ENCODE measurements around the gene LMF1. TPM values are rescaled to one million over a fixed set of nuclear protein-coding genes. Genes with fewer than 3 reads are reported as not detected.

Gene LMF1
- total RNA-seq, 1 experiment from 2014 or later = 12.8 TPM

DNA sequence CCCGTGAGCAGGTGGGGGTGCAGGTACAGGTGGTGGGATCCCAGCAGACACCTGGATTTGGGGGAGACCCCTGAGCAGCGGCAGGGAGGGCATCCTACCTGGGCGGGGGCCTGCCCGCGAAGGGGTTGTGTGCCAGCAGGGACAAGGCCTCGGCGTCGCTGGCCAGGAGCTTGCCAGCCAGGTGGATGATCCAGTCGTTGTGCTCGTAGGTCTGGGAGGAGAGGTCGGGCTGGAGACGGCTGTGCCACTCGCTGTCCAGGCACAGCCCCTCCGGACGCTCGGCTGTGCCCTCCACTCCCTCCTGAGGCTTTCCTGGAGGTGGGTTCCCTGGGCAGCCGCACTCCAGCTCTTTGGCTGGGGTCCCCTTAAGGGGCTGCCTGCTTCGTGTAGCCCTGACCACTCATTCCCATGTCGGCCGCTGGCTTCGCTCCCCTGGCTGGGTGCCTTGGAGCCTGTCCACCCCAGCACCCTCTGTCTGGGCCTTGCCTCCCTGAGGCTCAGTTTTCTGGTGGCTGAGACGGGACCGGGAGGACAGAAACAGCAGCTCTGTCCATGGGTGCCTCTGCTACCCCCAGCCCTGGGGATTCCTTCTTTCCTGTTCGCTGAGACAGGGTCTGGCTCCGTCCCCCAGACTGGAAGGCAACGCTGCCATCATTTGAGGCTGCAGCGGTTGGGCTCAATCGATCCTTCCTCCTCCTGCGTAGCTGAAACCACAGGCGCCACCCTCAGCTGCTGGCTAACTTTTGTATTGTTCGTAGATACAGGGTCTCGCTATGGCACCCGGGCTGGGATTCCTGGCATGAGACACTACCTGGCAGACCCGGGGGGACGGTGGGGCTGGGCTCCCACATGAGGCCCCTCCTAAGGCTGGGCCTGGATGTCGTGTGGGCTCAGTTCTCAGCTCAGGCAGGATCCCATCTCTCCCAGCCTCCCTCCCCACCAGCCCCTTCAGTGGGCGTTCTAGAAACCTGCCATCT lies 101.7 kb downstream of the LMF1 start:
- Histone ChIP-seq H3K27ac (ENCODE audit: low read depth, low read length) (no peak overlapping the region), H2AFZ (ENCODE audit: low read depth, low read length, poor library complexity, severe bottlenecking) (no peak overlapping the region), H3K9ac (ENCODE audit: low read length) (no peak overlapping the region), H3K27me3 (ENCODE audit: insufficient read depth, low read length) (no peaks in the 10 kb centered on the region), H4K20me1 (ENCODE audit: insufficient read depth) (no peaks in the 10 kb centered on the region), H3K4me3 (replicated peaks in 1 of 2; ENCODE audit: low read depth in 1 of 2, low read length in 2 of 2) (no peak overlapping the region), H3K4me2 (ENCODE audit: low read length) (no peak overlapping the region), H3K36me3 (ENCODE audit: control insufficient read depth in 1 of 2, insufficient read depth in 2 of 2, low read length in 2 of 2) (no peaks in the 10 kb centered on the region), H3K79me2 (ENCODE audit: insufficient read depth, low read length) (no peaks in the 10 kb centered on the region), H3K9me2 (ENCODE audit: insufficient read depth) (no peaks in the 10 kb centered on the region), H3K4me1 (ENCODE audit: control insufficient read depth in 1 of 2, insufficient read depth in 2 of 2, low read length in 2 of 2) (no peaks in the 10 kb centered on the region), H3K9me3 (ENCODE audit: control insufficient read depth in 1 of 2, insufficient read depth in 1 of 2, low read depth in 1 of 2, low read length in 2 of 2) (no peaks in the 10 kb centered on the region)
- ATAC-seq (no peak), DNase-seq (ENCODE audit: low read depth, low spot score) (no peak)
- RAD21 ChIA-PET (ENCODE audit: low non-redundant PET in 1 of 2, low total read pairs in 2 of 2, uncharacterized antibody in 2 of 2, unreplicated experiment in 2 of 2) = no interaction called here
- intact Hi-C loops (cut with micrococcal nuclease) = no loop called here
- CTCF ChIA-PET = no interaction called here
- no TSS peak for BruUV-seq (replicated peaks)
- TF ChIP-seq ZNF274 (IDR thresholded peaks at IDR 0.05; ENCODE audit: low read depth, low read length) = no peak
- POLR2A ChIA-PET = no interaction called here

GRCh38 chr16:868386-868755 lies 102.4 kb downstream of the LMF1 start:
- no peak overlapping the region for H3K9ac ChIP-seq (ENCODE audit: low read length)
- no peak overlapping the region for H3K4me3 ChIP-seq (replicated peaks in 1 of 2; ENCODE audit: low read depth in 1 of 2, low read length in 2 of 2)
- H3K27ac ChIP-seq (ENCODE audit: low read depth, low read length) = no peak overlapping the region
- no peaks in the 10 kb centered on the region for H3K4me1 ChIP-seq (ENCODE audit: control insufficient read depth in 1 of 2, insufficient read depth in 2 of 2, low read length in 2 of 2)
- no peaks in the 10 kb centered on the region for H4K20me1 ChIP-seq (ENCODE audit: insufficient read depth)
- DNase-seq (ENCODE audit: low read depth, low spot score) (no peak), ATAC-seq (no peak)
- intact Hi-C loops (cut with micrococcal nuclease) = no loop called here
- no peaks in the 10 kb centered on the region for H3K27me3 ChIP-seq (ENCODE audit: insufficient read depth, low read length)
- H3K9me3 ChIP-seq (ENCODE audit: control insufficient read depth in 1 of 2, insufficient read depth in 1 of 2, low read depth in 1 of 2, low read length in 2 of 2) = no peaks in the 10 kb centered on the region
- H3K9me2 ChIP-seq (ENCODE audit: insufficient read depth) = no peaks in the 10 kb centered on the region
- H3K36me3 ChIP-seq (ENCODE audit: control insufficient read depth in 1 of 2, insufficient read depth in 2 of 2, low read length in 2 of 2) = no peaks in the 10 kb centered on the region
- H3K4me2 ChIP-seq (ENCODE audit: low read length) = no peak overlapping the region
- CTCF ChIA-PET = no interaction called here
- no peak overlapping the region for H2AFZ ChIP-seq (ENCODE audit: low read depth, low read length, poor library complexity, severe bottlenecking)
- POLR2A ChIA-PET = no interaction called here
- RAD21 ChIA-PET (ENCODE audit: low non-redundant PET in 1 of 2, low total read pairs in 2 of 2, uncharacterized antibody in 2 of 2, unreplicated experiment in 2 of 2) = no interaction called here
- no TSS peak for BruUV-seq (replicated peaks)
- no peaks in the 10 kb centered on the region for H3K79me2 ChIP-seq (ENCODE audit: insufficient read depth, low read length)
- no peak for TF ChIP-seq EZH2 (IDR thresholded peaks at IDR 0.05)
- no peak for TF ChIP-seq RAD21 (IDR thresholded peaks at IDR 0.05; ENCODE audit: low read depth)
- TF ChIP-seq SIN3A (IDR thresholded peaks at IDR 0.05; ENCODE audit: low read depth) = no peak
- no peak for TF ChIP-seq SRF (IDR thresholded peaks at IDR 0.05; ENCODE audit: low read depth)
- TF ChIP-seq EGR1 (IDR thresholded peaks at IDR 0.05; ENCODE audit: low read depth) = no peak
- no peak for TF ChIP-seq CEBPB (IDR thresholded peaks at IDR 0.05; ENCODE audit: low read depth)
- TF ChIP-seq, protein P1, sequence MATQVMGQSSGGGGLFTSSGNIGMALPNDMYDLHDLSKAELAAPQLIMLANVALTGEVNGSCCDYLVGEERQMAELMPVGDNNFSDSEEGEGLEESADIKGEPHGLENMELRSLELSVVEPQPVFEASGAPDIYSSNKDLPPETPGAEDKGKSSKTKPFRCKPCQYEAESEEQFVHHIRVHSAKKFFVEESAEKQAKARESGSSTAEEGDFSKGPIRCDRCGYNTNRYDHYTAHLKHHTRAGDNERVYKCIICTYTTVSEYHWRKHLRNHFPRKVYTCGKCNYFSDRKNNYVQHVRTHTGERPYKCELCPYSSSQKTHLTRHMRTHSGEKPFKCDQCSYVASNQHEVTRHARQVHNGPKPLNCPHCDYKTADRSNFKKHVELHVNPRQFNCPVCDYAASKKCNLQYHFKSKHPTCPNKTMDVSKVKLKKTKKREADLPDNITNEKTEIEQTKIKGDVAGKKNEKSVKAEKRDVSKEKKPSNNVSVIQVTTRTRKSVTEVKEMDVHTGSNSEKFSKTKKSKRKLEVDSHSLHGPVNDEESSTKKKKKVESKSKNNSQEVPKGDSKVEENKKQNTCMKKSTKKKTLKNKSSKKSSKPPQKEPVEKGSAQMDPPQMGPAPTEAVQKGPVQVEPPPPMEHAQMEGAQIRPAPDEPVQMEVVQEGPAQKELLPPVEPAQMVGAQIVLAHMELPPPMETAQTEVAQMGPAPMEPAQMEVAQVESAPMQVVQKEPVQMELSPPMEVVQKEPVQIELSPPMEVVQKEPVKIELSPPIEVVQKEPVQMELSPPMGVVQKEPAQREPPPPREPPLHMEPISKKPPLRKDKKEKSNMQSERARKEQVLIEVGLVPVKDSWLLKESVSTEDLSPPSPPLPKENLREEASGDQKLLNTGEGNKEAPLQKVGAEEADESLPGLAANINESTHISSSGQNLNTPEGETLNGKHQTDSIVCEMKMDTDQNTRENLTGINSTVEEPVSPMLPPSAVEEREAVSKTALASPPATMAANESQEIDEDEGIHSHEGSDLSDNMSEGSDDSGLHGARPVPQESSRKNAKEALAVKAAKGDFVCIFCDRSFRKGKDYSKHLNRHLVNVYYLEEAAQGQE (IDR thresholded peaks at IDR 0.05; ENCODE audit: low read depth) = no peak
- no peak for TF ChIP-seq SP1 (IDR thresholded peaks at IDR 0.05; ENCODE audit: low read depth)
- TF ChIP-seq, protein P2, sequence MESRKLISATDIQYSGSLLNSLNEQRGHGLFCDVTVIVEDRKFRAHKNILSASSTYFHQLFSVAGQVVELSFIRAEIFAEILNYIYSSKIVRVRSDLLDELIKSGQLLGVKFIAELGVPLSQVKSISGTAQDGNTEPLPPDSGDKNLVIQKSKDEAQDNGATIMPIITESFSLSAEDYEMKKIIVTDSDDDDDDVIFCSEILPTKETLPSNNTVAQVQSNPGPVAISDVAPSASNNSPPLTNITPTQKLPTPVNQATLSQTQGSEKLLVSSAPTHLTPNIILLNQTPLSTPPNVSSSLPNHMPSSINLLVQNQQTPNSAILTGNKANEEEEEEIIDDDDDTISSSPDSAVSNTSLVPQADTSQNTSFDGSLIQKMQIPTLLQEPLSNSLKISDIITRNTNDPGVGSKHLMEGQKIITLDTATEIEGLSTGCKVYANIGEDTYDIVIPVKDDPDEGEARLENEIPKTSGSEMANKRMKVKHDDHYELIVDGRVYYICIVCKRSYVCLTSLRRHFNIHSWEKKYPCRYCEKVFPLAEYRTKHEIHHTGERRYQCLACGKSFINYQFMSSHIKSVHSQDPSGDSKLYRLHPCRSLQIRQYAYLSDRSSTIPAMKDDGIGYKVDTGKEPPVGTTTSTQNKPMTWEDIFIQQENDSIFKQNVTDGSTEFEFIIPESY (IDR thresholded peaks at IDR 0.05; ENCODE audit: extremely low read depth, insufficient replicate concordance, low read length) = no peak
- TF ChIP-seq MAX (IDR thresholded peaks at IDR 0.05) = no peak
- TF ChIP-seq CBX3 (IDR thresholded peaks at IDR 0.05; ENCODE audit: low read depth) = no peak
- no peak for TF ChIP-seq ZNF274 (IDR thresholded peaks at IDR 0.05; ENCODE audit: low read depth, low read length)
- TF ChIP-seq POLR2A (IDR thresholded peaks at IDR 0.05; ENCODE audit: borderline replicate concordance, extremely low read depth, insufficient read depth, insufficient read length) = no peak
- no peak for TF ChIP-seq ZFX (IDR thresholded peaks at IDR 0.05)

Measured in HCT116 (cell line).